Esophagus squamous epithelium (tissue), 5 donors: ENCODE data around the gene S100A16. TPM values are rescaled to one million over a fixed set of nuclear protein-coding genes. Genes with fewer than 3 reads are reported as not detected.

Experiments
- DNase-seq: peaks from one replicate; lab custom pipeline; 2025; lab: John Stamatoyannopoulos, UW
- H3K27ac ChIP-seq, 4 donors: fragments of 200-600 bp; sonication (generic); one replicate each; pipeline ENCODE4 v1.5.1; 2016 to 2019; ENCODE audit warnings: mild to moderate bottlenecking in 1 of 4
- H3K27me3 ChIP-seq, 4 donors: fragments of 200-600 bp; sonication (generic); 1 replicate in 3 of 4; 2 replicates in 1 of 4; pipeline versions ENCODE4 v1.5.1 to v1.6.0; 2017 to 2021; ENCODE audit warnings: antibody characterized with exemption in 1 of 4
- H3K36me3 ChIP-seq, 3 donors: fragments of 200-600 bp; sonication (generic); one replicate each; pipeline ENCODE4 v1.5.1; 2016 to 2019
- H3K4me1 ChIP-seq, 3 donors: fragments of 200-600 bp; sonication (generic); one replicate each; pipeline ENCODE4 v1.5.1; 2017 to 2019
- H3K4me3 ChIP-seq, 4 donors: fragments of 200-600 bp; sonication (generic); 1 replicate in 3 of 4; 2 replicates in 1 of 4; pipeline ENCODE4 v1.5.1; 2016 to 2019; ENCODE audit warnings: mild to moderate bottlenecking in 2 of 4, moderate library complexity in 1 of 4
- H3K9me3 ChIP-seq, 3 donors: fragments of 200-600 bp; sonication (generic); one replicate each; pipeline ENCODE4 v1.5.1; 2016 to 2019
- CTCF ChIP-seq, 6 experiments: fragments of 450-650 bp in 4 of 6; fragments of 200-600 bp in 2 of 6; sonication (generic) in 2 of 6; IDR thresholded peaks; one replicate each; pipeline ENCODE4 v1.5.1; 2016 to 2019; ENCODE audit warnings: antibody characterized with exemption in 6 of 6, mild to moderate bottlenecking in 4 of 6, moderate library complexity in 4 of 6
- POLR2A ChIP-seq, 4 donors: fragments of 450-650 bp; IDR thresholded peaks; one replicate each; pipeline ENCODE4 v1.6.1; 2017; ENCODE audit warnings: antibody characterized with exemption in 4 of 4, mild to moderate bottlenecking in 4 of 4, moderate library complexity in 3 of 4
- WGBS, 2 donors: methylation state at CpG; one replicate each; pipeline ENCODE4 v1.1.5; 2018; 5-methylcytosine and 5-hydroxymethylcytosine counted together
- intact Hi-C: fragments of 100-400 bp; cut with DNase I; formaldehyde crosslinking; loops from one replicate; pipeline ENCODE4 v1.15.0; 2022
- total RNA-seq, 4 donors: library from RNA; depleted of rRNA; stranded (reverse); fragments of >200 nt; gene quantifications; one replicate each; pipeline ENCODE4 v1.1.0, GENCODE V29; 2016
- donor health status: DM: yes; HTN: yes; CAD: no.

Gene S100A16
- total RNA-seq, 4 donors from 2014 or later: 1,372 to 2,409 (median 2,158) TPM

GRCh38 chr1:153629343-153629665 is 16.4 kb upstream of the S100A16 start:
- TF ChIP-seq CTCF (IDR thresholded peaks at IDR 0.05): no peak
- no peak for TF ChIP-seq POLR2A (IDR thresholded peaks at IDR 0.05)
- Histone ChIP-seq H3K36me3 (peaks cover 0 to 12% (median 0%) of the 10 kb centered on the region in 3 donors), H3K4me3 (no peak overlapping the region), H3K27ac (no peak overlapping the region), H3K4me1 (peaks cover 27 to 56% (median 31%) of the 10 kb centered on the region in 3 donors), H3K9me3 (no peaks in the 10 kb centered on the region), H3K27me3 (no peaks in the 10 kb centered on the region)
- no peak for DNase-seq
- intact Hi-C loops: no loop called here
- WGBS, 2 donors: 87 to 90% methylated on average over 4 to 5 of the region's 5 CpGs

- Histone ChIP-seq H3K4me3 (no peak overlapping the region), H3K27ac (peak overlapping the region in 3 of 4 donors; percentile 85 to 96 (median 91)), H3K36me3 (peaks cover 0 to 12% (median 0%) of the 10 kb centered on the region in 3 donors), H3K4me1 (peaks cover 27 to 56% (median 31%) of the 10 kb centered on the region in 3 donors), H3K27me3 (no peaks in the 10 kb centered on the region), H3K9me3 (no peaks in the 10 kb centered on the region)
- no peak for DNase-seq
- intact Hi-C loops: no loop called here
- 70 to 75% methylated on average over 5 of the region's 6 CpGs for WGBS, 2 donors
- no peak for TF ChIP-seq POLR2A (IDR thresholded peaks at IDR 0.05)
- TF ChIP-seq CTCF (IDR thresholded peaks at IDR 0.05): no peak
These were observed 15.9 kb upstream of the S100A16 start for GRCh38 chr1:153628638-153629342.

GRCh38 chr1:153627715-153628626 is 15.0 kb upstream of the S100A16 start, which contains the start of gene S100A1:
S100A1 (plus strand) TSS chr1:153628434; CDS start chr1:153630522, 2,088 bp downstream.
- TF ChIP-seq CTCF (IDR thresholded peaks at IDR 0.05) (peak in 1 of 6 experiments; percentile 53), POLR2A (IDR thresholded peaks at IDR 0.05) (no peak)
- intact Hi-C loops: no loop called here
- DNase-seq: no peak
- Histone ChIP-seq H3K27ac (peak within 1 kb of the TSS; percentile 83 to 96 (median 88)), H3K9me3 (no peaks in the 10 kb centered on the region), H3K36me3 (peaks cover 0 to 18% (median 0%) of the 10 kb centered on the region in 3 donors), H3K27me3 (no peaks in the 10 kb centered on the region), H3K4me3 (peak within 1 kb of the TSS; percentile 34 to 73 (median 54)), H3K4me1 (peaks cover 21 to 49% (median 24%) of the 10 kb centered on the region in 3 donors)
- WGBS, 2 donors: 40 to 45% methylated on average over 3 to 8 of the region's 10 CpGs

GRCh38 chr1:153626904-153627714 is 14.2 kb upstream of the S100A16 start, which contains the start of gene S100A13:
S100A13 (minus strand) TSS chr1:153627505; CDS start chr1:153626472, 1,033 bp downstream.
- Histone ChIP-seq H3K9me3 (no peaks in the 10 kb centered on the region), H3K36me3 (peaks cover 0 to 25% (median 0%) of the 10 kb centered on the region in 3 donors), H3K27me3 (no peaks in the 10 kb centered on the region), H3K27ac (peak within 1 kb of the TSS; percentile 83 to 96 (median 88)), H3K4me1 (peaks cover 20 to 44% (median 21%) of the 10 kb centered on the region in 3 donors), H3K4me3 (peak within 1 kb of the TSS; percentile 34 to 73 (median 54))
- intact Hi-C loops: no loop called here
- TF ChIP-seq POLR2A (IDR thresholded peaks at IDR 0.05) (peak in 2 of 4 donors; percentile 31 to 57), CTCF (IDR thresholded peaks at IDR 0.05) (peak in 4 of 6 experiments; percentile 36 to 68 (median 43))
- WGBS, 2 donors: 12 to 23% methylated on average over 16 to 20 of the region's 28 CpGs
- DNase-seq: no peak
